Neural cell (in vitro differentiated cells): Measurements from ENCODE around the gene PAK4.

Experiments used
- EP300 ChIP-seq: fragments of 450-650 bp; conservative IDR thresholded peaks from 2 replicates; pipeline ENCODE4 v1.6.1; 2014; ENCODE audit warnings: antibody characterized with exemption, mild to moderate bottlenecking, moderate library complexity; ENCODE audit not compliant: poor library complexity, severe bottlenecking
- RAD21 ChIP-seq: fragments of 450-650 bp; conservative IDR thresholded peaks from 2 replicates; pipeline ENCODE4 v1.6.1; 2014; ENCODE audit warnings: antibody characterized with exemption, mild to moderate bottlenecking, moderate library complexity

- TF ChIP-seq EP300 (no peak), RAD21 (no peak)
Observed at GRCh38 chr19:39174558-39175544, 49.3 kb downstream of the PAK4 start.
